ENCODE results near the gene GARIN5B.

- no peak for TF ChIP-seq CTCF (conservative IDR thresholded peaks at IDR 0.05; ENCODE audit: low read depth, low read length)
- no peak for TF ChIP-seq EZH2 (IDR thresholded peaks at IDR 0.05; ENCODE audit: borderline replicate concordance, low read depth, low read length, poor library complexity, severe bottlenecking)
These were observed 42.6 kb upstream of the GARIN5B start for GRCh38 chr19:55405638-55406037.
